IMR-90 (cell line): ENCODE results near the gene MCUB. TPM values are rescaled to one million over a fixed set of nuclear protein-coding genes. Genes with fewer than 3 reads are reported as not detected.

ENCODE experiments used
- ATAC-seq: fragments of 200-7000 bp; cut with Tn5 transposase; 2 replicates; pipeline ENCODE4 v1.9.1; 2020; ENCODE audit warnings: low read depth, mild to moderate bottlenecking, moderate library complexity
- BruUV-seq: library from RNA; stranded (reverse); fragments of 400-500 nt; replicated peaks from 2 replicates; lab custom pipeline; 2021; lab: Mats Ljungman, UMichigan
- CTCF ChIA-PET: fragments of 300-600 bp; formaldehyde crosslinking; extraction: SDS; loops from one replicate; lab custom pipeline; 2021; ENCODE audit warnings: antibody characterized with exemption; lab: Yijun Ruan, JAX
- POLR2A ChIA-PET: fragments of 300-600 bp; sonication (Branson Sonifier 250); formaldehyde crosslinking; loops from one replicate; lab custom pipeline; 2022; ENCODE audit warnings: antibody characterized with exemption; ENCODE audit not compliant: unreplicated experiment; lab: Charles Lee
- DNase-seq: peaks from one replicate; pipeline ENCODE4 v3.0.0; 2013
- H2AFZ ChIP-seq: replicated peaks from 2 replicates; pipeline ENCODE3; 2013; ENCODE audit warnings: low read length, mild to moderate bottlenecking; ENCODE audit not compliant: poor library complexity
- H2AK5ac ChIP-seq: 2 replicates; pipeline ENCODE4 v1.6.1; 2013; ENCODE audit warnings: low read depth, low read length, inconsistent platforms
- H2AK9ac ChIP-seq: replicated peaks from 2 replicates; pipeline ENCODE3; 2013; ENCODE audit warnings: mild to moderate bottlenecking, low read depth, low read length, moderate library complexity; ENCODE audit not compliant: poor library complexity
- H2BK120ac ChIP-seq: 2 replicates; pipeline ENCODE4 v1.6.1; 2013; ENCODE audit warnings: low read depth, low read length, inconsistent platforms
- H2BK15ac ChIP-seq: 3 replicates; pipeline ENCODE4 v1.6.1; 2013; ENCODE audit warnings: low read depth, low read length, inconsistent platforms
- H2BK20ac ChIP-seq: 2 replicates; pipeline ENCODE4 v1.6.1; 2013; ENCODE audit warnings: low read depth, mild to moderate bottlenecking, inconsistent platforms, low read length, moderate library complexity
- H2BK5ac ChIP-seq: 2 replicates; pipeline ENCODE4 v1.6.1; 2013; ENCODE audit warnings: mild to moderate bottlenecking, low read depth, low read length, inconsistent platforms; ENCODE audit not compliant: poor library complexity, severe bottlenecking
- H3K14ac ChIP-seq: replicated peaks from 2 replicates; pipeline ENCODE4 v1.6.1; 2013; ENCODE audit warnings: low read depth, low read length, inconsistent platforms
- H3K18ac ChIP-seq: 2 replicates; pipeline ENCODE4 v1.6.1; 2013; ENCODE audit warnings: low read depth, low read length, control low read depth
- H3K23ac ChIP-seq: 2 replicates; pipeline ENCODE4 v1.6.1; 2013; ENCODE audit warnings: low read depth, low read length, inconsistent platforms
- H3K27ac ChIP-seq: 2 replicates; pipeline ENCODE4 v1.5.1; 2013; ENCODE audit warnings: mild to moderate bottlenecking, control low read depth, low read length; ENCODE audit not compliant: insufficient read depth
- H3K27me3 ChIP-seq: 2 replicates; pipeline ENCODE4 v1.6.1; 2013; ENCODE audit warnings: low read length; ENCODE audit not compliant: control insufficient read depth, insufficient read depth
- H3K36me3 ChIP-seq: 2 replicates; pipeline ENCODE4 v1.6.1; 2013; ENCODE audit warnings: low read length, mixed read lengths; ENCODE audit not compliant: control insufficient read depth, insufficient read depth
- H3K4ac ChIP-seq: 2 replicates; pipeline ENCODE4 v1.6.1; 2013; ENCODE audit warnings: low read depth, low read length, inconsistent platforms
- H3K4me1 ChIP-seq: 2 replicates; pipeline ENCODE4 v1.6.1; 2013; ENCODE audit warnings: low read length, mixed read lengths; ENCODE audit not compliant: control insufficient read depth, insufficient read depth
- H3K4me2 ChIP-seq: 2 replicates; pipeline ENCODE4 v1.6.1; 2013; ENCODE audit warnings: low read depth, mild to moderate bottlenecking, control low read depth, low read length, moderate library complexity
- H3K4me3 ChIP-seq: 2 replicates; pipeline ENCODE4 v1.5.1; 2013; ENCODE audit warnings: low read depth, mild to moderate bottlenecking, control low read depth, low read length, moderate library complexity; ENCODE audit not compliant: insufficient read depth
- H3K56ac ChIP-seq: 2 replicates; pipeline ENCODE4 v1.6.1; 2013; ENCODE audit warnings: low read length, inconsistent platforms; ENCODE audit not compliant: insufficient read depth; ENCODE audit errors: extremely low read depth
- H3K79me1 ChIP-seq, 2 experiments: 2 replicates each; pipeline ENCODE4 v1.6.1; 2013; ENCODE audit warnings: low read length in 2 of 2, inconsistent platforms in 1 of 2, low read depth in 1 of 2
- H3K9ac ChIP-seq: 2 replicates; pipeline ENCODE4 v1.6.1; 2013; ENCODE audit warnings: low read depth, low read length, control low read depth
- H3K9me1 ChIP-seq: 2 replicates; pipeline ENCODE4 v1.6.1; 2013; ENCODE audit warnings: low read length, inconsistent platforms; ENCODE audit not compliant: insufficient read depth
- H3K9me3 ChIP-seq: 2 replicates; pipeline ENCODE4 v1.6.1; 2013; ENCODE audit warnings: low read length; ENCODE audit not compliant: control insufficient read depth, insufficient read depth
- H4K20me1 ChIP-seq: 2 replicates; pipeline ENCODE4 v1.6.1; 2013; ENCODE audit warnings: low read length, inconsistent platforms; ENCODE audit not compliant: insufficient read depth
- H4K5ac ChIP-seq: 2 replicates; pipeline ENCODE4 v1.6.1; 2013; ENCODE audit warnings: mild to moderate bottlenecking, low read depth, low read length, control low read depth
- H4K8ac ChIP-seq, 2 experiments: 2 replicates each; pipeline ENCODE4 v1.6.1; 2013; ENCODE audit warnings: low read depth in 2 of 2, low read length in 2 of 2, control low read depth in 1 of 2, inconsistent platforms in 1 of 2
- H4K91ac ChIP-seq: 2 replicates; pipeline ENCODE4 v1.6.1; 2013; ENCODE audit warnings: low read depth, low read length, inconsistent platforms; ENCODE audit not compliant: insufficient read depth
- BHLHE40 ChIP-seq: fragments of 150-350 bp; IDR thresholded peaks from 2 replicates; pipeline ENCODE4 v1.6.1; 2016; ENCODE audit warnings: mild to moderate bottlenecking, low read depth, low read length
- CEBPB ChIP-seq: IDR thresholded peaks from 2 replicates; pipeline ENCODE4 v1.6.1; 2012; ENCODE audit warnings: low read depth, low read length, improper control_type of control experiment
- CHD1 ChIP-seq: IDR thresholded peaks from 2 replicates; pipeline ENCODE4 v1.6.1; 2012; ENCODE audit warnings: low read depth, low read length, improper control_type of control experiment
- MAFK ChIP-seq: IDR thresholded peaks from 2 replicates; pipeline ENCODE4 v1.6.1; 2012; ENCODE audit warnings: low read depth, low read length, improper control_type of control experiment
- MAZ ChIP-seq: IDR thresholded peaks from 2 replicates; pipeline ENCODE4 v1.6.1; 2012; ENCODE audit warnings: low read depth, mild to moderate bottlenecking, low read length, improper control_type of control experiment, moderate library complexity, borderline replicate concordance
- NFE2L2 ChIP-seq: fragments of 150-350 bp; IDR thresholded peaks from 2 replicates; pipeline ENCODE4 v1.6.1; 2016; ENCODE audit warnings: low read depth, mild to moderate bottlenecking, low read length
- RAD21 ChIP-seq: IDR thresholded peaks from 2 replicates; pipeline ENCODE4 v1.6.1; 2012; ENCODE audit warnings: low read length, improper control_type of control experiment
- dilution Hi-C: fragments of 300-500 bp; cut with HindIII; formaldehyde crosslinking; loops from one replicate; pipeline ENCODE4 v1.14.3; 2018; ENCODE audit warnings: low sequenced_read_pairs; ENCODE audit not compliant: unreplicated experiment
- in situ Hi-C: fragments of 300-500 bp; cut with MboI; formaldehyde crosslinking; loops from 3 replicates; pipeline ENCODE4 v1.14.3; 2019; ENCODE audit warnings: low sequenced_read_pairs, inconsistent platforms, mixed read lengths
- intact Hi-C: fragments of 100-400 bp; cut with micrococcal nuclease; formaldehyde crosslinking; loops from 2 replicates; pipeline ENCODE4 v1.10.0; 2022
- polyA plus RNA-seq, 3 experiments: library from polyadenylated mRNA; depleted of rRNA; stranded (reverse); fragments of >200 nt; gene quantifications; 2 replicates each; pipeline ENCODE4 v1.2.3, GENCODE V29; 2012; ENCODE audit warnings: low replicate concordance in 1 of 3
- total RNA-seq: library from RNA; depleted of rRNA; stranded (reverse); fragments of >200 nt; gene quantifications from 2 replicates; pipeline ENCODE4 v1.2.3, GENCODE V29; 2012
- TF ChIP-seq, protein P1 (sequence below): conservative IDR thresholded peaks from 2 replicates; pipeline ENCODE4 v1.5.1; 2012; ENCODE audit warnings: mild to moderate bottlenecking, low read depth, low read length, improper control_type of control experiment

Gene MCUB
- total and polyA plus RNA-seq, 2 of the 4 experiments (the other 2 are of a cell fraction) = 18.5 to 20.4 TPM

DNA sequence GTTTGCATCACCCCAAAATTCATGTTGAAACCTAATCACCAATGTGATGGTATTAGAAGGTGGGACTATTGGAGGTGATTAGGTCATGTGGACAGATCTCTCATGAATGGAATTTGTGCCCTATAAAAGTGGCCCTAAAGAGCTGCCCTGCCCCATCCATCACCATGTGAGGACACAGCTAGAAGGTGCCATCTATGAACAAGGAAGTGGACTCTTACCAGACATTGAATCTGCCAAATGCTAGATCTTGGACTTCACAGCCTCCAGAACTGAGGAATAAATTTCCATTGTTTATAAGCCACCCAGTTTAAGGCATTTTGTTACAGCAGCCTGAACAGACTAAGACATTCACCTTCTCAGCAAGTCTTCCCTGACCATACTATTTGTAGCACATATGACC is 162.3 kb downstream of the MCUB start:
- H2BK20ac ChIP-seq = no peak overlapping the region
- intact Hi-C loops (no loop called here), dilution Hi-C loops (no loop called here), in situ Hi-C loops (loop anchor here (10.0 kb wide), 1 partner anchor 288 kb away; the partner anchor contains the start of gene SEC24B)
- POLR2A ChIA-PET = no interaction called here
- H2BK15ac ChIP-seq = no peak overlapping the region
- H2BK5ac ChIP-seq = no peak overlapping the region
- H3K4ac ChIP-seq = no peak overlapping the region
- H4K5ac ChIP-seq = no peak overlapping the region
- H3K4me2 ChIP-seq = no peak overlapping the region
- no peak overlapping the region for H2AFZ ChIP-seq
- H4K8ac ChIP-seq = no peak overlapping the region
- H2BK120ac ChIP-seq = no peak overlapping the region
- H3K56ac ChIP-seq = no peak overlapping the region
- ATAC-seq (no peak), DNase-seq (no peak)
- CTCF ChIA-PET = interaction anchor here (0.6 kb wide), 1 partner anchor 9 kb away, joined by 3 read pairs; no protein-coding TSS in a partner anchor
- H2AK9ac ChIP-seq = no peak overlapping the region
- peaks cover 2% of the 10 kb centered on the region; the same call in 1 of the 2 replicates for H3K9me3 ChIP-seq
- H4K91ac ChIP-seq = no peak overlapping the region
- H3K4me3 ChIP-seq = no peak overlapping the region
- TF ChIP-seq MAZ (no peak), MAFK (no peak), NFE2L2 (no peak), CHD1 (no peak), RAD21 (no peak), CEBPB (no peak), BHLHE40 (no peak)
- TF ChIP-seq, protein P1, sequence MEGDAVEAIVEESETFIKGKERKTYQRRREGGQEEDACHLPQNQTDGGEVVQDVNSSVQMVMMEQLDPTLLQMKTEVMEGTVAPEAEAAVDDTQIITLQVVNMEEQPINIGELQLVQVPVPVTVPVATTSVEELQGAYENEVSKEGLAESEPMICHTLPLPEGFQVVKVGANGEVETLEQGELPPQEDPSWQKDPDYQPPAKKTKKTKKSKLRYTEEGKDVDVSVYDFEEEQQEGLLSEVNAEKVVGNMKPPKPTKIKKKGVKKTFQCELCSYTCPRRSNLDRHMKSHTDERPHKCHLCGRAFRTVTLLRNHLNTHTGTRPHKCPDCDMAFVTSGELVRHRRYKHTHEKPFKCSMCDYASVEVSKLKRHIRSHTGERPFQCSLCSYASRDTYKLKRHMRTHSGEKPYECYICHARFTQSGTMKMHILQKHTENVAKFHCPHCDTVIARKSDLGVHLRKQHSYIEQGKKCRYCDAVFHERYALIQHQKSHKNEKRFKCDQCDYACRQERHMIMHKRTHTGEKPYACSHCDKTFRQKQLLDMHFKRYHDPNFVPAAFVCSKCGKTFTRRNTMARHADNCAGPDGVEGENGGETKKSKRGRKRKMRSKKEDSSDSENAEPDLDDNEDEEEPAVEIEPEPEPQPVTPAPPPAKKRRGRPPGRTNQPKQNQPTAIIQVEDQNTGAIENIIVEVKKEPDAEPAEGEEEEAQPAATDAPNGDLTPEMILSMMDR = no peak
- no TSS peak for BruUV-seq
- no peaks in the 10 kb centered on the region for H4K20me1 ChIP-seq
- H3K27ac ChIP-seq = no peak overlapping the region
- H3K23ac ChIP-seq = no peak overlapping the region
- peaks cover 16 to 19% of the 10 kb centered on the region in 2 experiments for H3K79me1 ChIP-seq
- no peaks in the 10 kb centered on the region for H3K9me1 ChIP-seq
- no peaks in the 10 kb centered on the region for H3K27me3 ChIP-seq
- H3K14ac ChIP-seq = no peak overlapping the region
- no peak overlapping the region for H2AK5ac ChIP-seq
- H3K4me1 ChIP-seq = 0 out of 2 replicates have a peak, but pooled peaks cover 3% of the 10 kb centered on the region
- no peaks in the 10 kb centered on the region for H3K36me3 ChIP-seq
- H3K18ac ChIP-seq = no peak overlapping the region
- H3K9ac ChIP-seq = no peak overlapping the region
